GM12891 (cell line): Measurements from ENCODE around the gene PRDM2.

ENCODE experiments used
- POLR2A ChIP-seq: IDR thresholded peaks from 2 replicates; pipeline ENCODE4 v1.6.1; 2011; ENCODE audit warnings: low read depth, low read length, control low read depth
- POLR2AphosphoS5 ChIP-seq: IDR thresholded peaks from 2 replicates; pipeline ENCODE4 v1.6.1; 2011; ENCODE audit warnings: low read depth, low read length, control low read depth
- SPI1 ChIP-seq: IDR thresholded peaks from 2 replicates; pipeline ENCODE4 v1.6.1; 2011; ENCODE audit warnings: low read depth, low read length, control low read depth
- TAF1 ChIP-seq: IDR thresholded peaks from 2 replicates; pipeline ENCODE4 v1.6.1; 2011; ENCODE audit warnings: low read depth, low read length, control low read depth

GRCh38 chr1:13793088-13793730 lies 93.2 kb downstream of the PRDM2 start:
- no peak for TF ChIP-seq POLR2A
- peak; percentile 32; the same call in 1 of the 2 replicates for TF ChIP-seq SPI1
- TF ChIP-seq POLR2AphosphoS5, result peak; percentile 27
- TF ChIP-seq TAF1, result no peak
